ENCODE results near the gene SVIL. TPM values are rescaled to one million over a fixed set of nuclear protein-coding genes. Genes with fewer than 3 reads are reported as not detected.

SVIL gene
- total RNA-seq, 4 donors from 2014 or later = 24.0 to 82.2 (median 49.7) TPM

DNA sequence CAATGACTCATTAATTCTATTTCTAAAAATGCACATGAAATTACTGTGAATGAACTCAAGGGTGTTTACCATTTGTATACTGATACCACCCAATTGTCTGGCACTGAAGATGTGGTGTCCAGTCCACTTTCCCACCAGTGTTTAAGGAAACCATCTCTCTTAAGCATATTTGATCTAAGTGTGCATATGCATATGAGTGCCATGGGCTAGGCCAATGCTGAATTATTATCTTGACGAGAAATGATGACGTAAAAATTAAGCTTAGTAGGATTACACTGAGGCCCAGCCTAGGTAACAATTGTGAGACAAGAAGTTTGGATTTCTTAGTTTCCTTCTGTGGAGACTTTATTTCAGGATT is 59.7 kb downstream of the SVIL start:
- TF ChIP-seq, protein P1, sequence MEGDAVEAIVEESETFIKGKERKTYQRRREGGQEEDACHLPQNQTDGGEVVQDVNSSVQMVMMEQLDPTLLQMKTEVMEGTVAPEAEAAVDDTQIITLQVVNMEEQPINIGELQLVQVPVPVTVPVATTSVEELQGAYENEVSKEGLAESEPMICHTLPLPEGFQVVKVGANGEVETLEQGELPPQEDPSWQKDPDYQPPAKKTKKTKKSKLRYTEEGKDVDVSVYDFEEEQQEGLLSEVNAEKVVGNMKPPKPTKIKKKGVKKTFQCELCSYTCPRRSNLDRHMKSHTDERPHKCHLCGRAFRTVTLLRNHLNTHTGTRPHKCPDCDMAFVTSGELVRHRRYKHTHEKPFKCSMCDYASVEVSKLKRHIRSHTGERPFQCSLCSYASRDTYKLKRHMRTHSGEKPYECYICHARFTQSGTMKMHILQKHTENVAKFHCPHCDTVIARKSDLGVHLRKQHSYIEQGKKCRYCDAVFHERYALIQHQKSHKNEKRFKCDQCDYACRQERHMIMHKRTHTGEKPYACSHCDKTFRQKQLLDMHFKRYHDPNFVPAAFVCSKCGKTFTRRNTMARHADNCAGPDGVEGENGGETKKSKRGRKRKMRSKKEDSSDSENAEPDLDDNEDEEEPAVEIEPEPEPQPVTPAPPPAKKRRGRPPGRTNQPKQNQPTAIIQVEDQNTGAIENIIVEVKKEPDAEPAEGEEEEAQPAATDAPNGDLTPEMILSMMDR (IDR thresholded peaks at IDR 0.05; ENCODE audit: low read depth) = no peak

DNA sequence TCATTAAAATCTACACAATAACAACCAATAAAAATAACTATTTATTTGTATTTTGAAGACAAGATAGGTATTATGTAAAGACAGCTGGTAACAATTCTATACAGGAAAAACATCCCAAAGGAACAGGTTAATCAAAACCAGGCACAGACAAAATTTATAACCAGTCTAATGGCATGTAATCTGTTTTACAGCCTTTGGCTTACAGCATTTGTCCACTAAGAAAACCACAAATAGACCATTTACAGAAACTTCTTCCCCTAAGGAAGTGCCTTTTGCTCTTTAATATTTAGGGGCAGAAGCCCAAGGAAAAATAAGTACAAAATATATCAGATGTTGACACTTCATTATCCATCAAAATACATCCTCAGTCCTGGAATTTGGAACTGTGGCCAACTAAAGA is 65.0 kb downstream of the SVIL start:
- TF ChIP-seq, protein P1 (IDR thresholded peaks at IDR 0.05; ENCODE audit: low read depth) = no peak

DNA sequence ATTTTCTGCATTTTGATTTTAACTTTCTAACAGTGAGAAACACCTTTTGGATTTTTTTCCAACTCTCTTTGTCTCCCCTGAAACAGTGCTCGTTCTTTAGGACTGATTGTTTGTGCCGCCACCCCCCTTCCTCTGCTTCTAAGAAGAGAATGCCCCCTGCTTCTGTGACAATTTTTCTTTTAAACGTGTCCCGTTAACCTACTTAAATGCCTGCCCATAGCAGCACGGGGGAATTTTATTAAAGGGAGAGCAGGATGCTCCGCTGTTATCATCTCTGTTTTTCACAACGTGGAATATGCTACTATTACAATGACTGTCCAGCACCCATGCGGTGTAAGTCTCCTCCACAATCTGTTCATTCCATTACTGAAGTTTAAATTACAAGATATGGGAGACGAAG is 67.8 kb downstream of the SVIL start:
- TF ChIP-seq, protein P1 (IDR thresholded peaks at IDR 0.05; ENCODE audit: low read depth) = no peak

DNA sequence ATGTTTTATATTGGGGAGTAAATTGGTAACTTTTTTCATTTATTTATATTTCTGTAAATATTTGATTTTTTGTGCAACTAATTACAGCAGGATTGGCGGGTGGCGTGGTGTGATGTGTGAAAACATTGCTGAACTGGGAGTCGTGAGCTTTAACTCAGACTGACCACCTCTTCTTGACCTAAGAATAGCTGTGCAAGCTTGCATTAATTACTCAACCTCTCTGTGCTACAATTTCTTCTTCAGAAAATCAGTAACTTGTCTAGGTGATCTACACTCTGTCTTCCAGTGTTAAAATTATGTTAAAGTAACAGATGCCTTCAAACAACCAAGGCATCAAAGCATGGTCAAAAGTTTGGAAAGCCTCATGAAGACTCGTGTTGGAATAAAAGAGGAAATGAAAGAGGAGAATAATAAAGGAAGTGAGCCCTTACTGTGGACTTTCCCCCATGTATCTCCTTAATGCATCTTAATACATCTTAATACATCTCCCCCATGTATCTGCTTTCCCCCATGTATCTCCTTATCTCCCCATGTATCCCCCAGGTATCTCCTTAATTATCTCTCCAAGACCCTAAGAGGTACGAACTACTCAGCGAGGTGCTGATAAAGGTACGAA is 71.2 kb downstream of the SVIL start:
- TF ChIP-seq, protein P1 (IDR thresholded peaks at IDR 0.05; ENCODE audit: low read depth) = no peak

DNA sequence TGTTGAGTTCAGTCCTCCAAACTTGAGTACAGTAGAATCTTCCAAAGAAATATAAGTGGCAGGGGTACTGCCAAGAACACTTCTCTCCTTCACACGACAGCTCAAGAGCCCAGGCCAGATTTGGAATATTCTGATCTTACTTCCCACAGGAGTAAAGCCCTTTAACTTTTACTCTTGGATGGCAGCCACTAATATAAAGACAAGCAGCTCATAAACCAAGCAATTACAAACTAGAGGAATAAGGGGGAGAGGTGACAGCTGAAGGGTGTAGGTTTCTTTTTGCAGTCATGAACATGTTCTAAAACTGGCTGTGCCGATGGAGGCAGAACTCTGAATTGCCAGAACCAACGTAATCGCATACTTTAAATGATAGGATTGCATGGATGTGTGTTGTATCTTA is 74.8 kb downstream of the SVIL start:
- TF ChIP-seq, protein P1 (IDR thresholded peaks at IDR 0.05; ENCODE audit: low read depth) = no peak

DNA sequence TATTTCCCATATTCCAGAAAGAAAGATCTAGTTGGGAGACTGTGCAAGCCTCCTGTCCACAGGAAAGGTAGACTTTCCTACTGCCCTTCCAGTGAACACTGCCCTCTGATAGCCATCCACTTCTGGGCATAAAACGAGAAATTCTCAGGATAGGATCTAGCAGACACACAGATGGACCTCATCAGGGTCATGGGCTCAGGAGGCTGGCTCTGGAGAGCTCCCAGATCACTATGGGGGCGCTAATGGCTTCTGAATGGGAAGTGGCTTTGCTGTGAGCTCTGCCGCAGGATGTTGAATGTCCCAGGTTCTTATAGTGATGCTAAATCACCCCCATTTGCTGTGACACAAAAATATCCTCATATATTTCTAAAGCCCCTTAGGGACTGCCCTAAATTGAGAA is 77.1 kb downstream of the SVIL start:
- TF ChIP-seq, protein P1 (IDR thresholded peaks at IDR 0.05; ENCODE audit: low read depth) = no peak

DNA sequence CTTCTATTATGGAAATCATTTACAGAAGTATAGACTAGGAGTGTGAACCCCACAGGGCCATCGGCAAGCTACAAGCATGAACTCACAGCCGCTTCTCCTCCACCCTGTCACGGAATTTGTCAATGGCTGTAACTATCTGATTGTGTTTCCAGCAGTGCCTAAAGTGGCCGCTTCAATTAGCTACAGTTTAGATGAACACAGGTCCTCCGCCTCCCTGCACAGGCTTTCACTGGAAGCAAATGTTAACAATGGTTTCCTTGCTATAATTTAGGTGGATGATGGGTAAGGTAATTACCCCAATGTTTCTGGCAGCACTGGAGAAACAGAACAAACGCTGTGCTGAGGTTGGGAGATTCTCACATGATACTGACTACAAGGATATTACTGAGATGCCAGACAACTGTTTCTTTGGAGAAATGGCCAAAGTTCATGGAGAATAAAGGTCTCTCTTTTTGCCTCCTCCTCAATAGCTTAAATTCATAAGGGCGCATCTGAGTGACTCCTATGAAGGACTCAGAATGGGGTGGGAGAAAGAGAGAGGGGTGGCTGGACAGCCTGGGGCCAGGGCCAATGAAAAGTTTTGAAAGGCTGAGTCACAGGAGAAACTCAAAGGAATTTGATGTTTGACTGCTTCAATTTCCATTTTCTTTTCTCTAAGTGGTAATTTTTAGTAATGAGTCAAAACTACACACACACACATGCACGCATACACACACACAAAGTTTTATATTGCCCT is 78.9 kb downstream of the SVIL start:
- TF ChIP-seq, protein P1 (IDR thresholded peaks at IDR 0.05; ENCODE audit: low read depth) = no peak
